H9 (cell line): ENCODE data around the gene GPR62. TPM values are rescaled to one million over a fixed set of nuclear protein-coding genes. Genes with fewer than 3 reads are reported as not detected.
A peak's percentile ranks its signal among the peaks of the same experiment; 100 is the strongest.

Source experiments
- DNase-seq: peaks from one replicate; pipeline ENCODE4 v3.0.0-alpha.2; 2017
- H2AFZ ChIP-seq: one replicate; pipeline ENCODE4 v1.6.1; 2013; ENCODE audit warnings: mild to moderate bottlenecking, low read length, control low read depth, moderate library complexity
- H2AK5ac ChIP-seq: 2 replicates; pipeline ENCODE4 v1.6.1; 2013; ENCODE audit warnings: low read length, control low read depth, mixed read lengths; ENCODE audit not compliant: insufficient read length
- H2BK120ac ChIP-seq: one replicate; pipeline ENCODE4 v1.6.1; 2013; ENCODE audit warnings: low read depth, mild to moderate bottlenecking, low read length, control low read depth, inconsistent platforms; ENCODE audit not compliant: poor library complexity, severe bottlenecking
- H2BK12ac ChIP-seq: 2 replicates; pipeline ENCODE4 v1.6.1; 2013; ENCODE audit warnings: low read length, control low read depth, mixed read lengths, low read depth; ENCODE audit not compliant: insufficient read length
- H2BK15ac ChIP-seq: 2 replicates; pipeline ENCODE4 v1.6.1; 2013; ENCODE audit warnings: low read depth, low read length, control low read depth
- H2BK20ac ChIP-seq: one replicate; pipeline ENCODE4 v1.6.1; 2013; ENCODE audit warnings: low read depth, mild to moderate bottlenecking, low read length, control low read depth, inconsistent platforms; ENCODE audit not compliant: poor library complexity, severe bottlenecking
- H2BK5ac ChIP-seq: 2 replicates; pipeline ENCODE4 v1.6.1; 2013; ENCODE audit warnings: low read length, control low read depth, mixed read lengths; ENCODE audit not compliant: insufficient read length
- H3K14ac ChIP-seq: 2 replicates; pipeline ENCODE4 v1.6.1; 2013; ENCODE audit warnings: low read length, control low read depth; ENCODE audit not compliant: insufficient read depth
- H3K18ac ChIP-seq: 2 replicates; pipeline ENCODE4 v1.6.1; 2013; ENCODE audit warnings: low read depth, mild to moderate bottlenecking, mixed read lengths, low read length, control low read depth; ENCODE audit not compliant: insufficient read length
- H3K23ac ChIP-seq: 2 replicates; pipeline ENCODE4 v1.6.1; 2013; ENCODE audit warnings: low read length, control low read depth, mixed read lengths, low read depth; ENCODE audit not compliant: insufficient read length
- H3K23me2 ChIP-seq: 2 replicates; pipeline ENCODE4 v1.6.1; 2013; ENCODE audit warnings: low read depth, mild to moderate bottlenecking, mixed read lengths, low read length, control low read depth; ENCODE audit not compliant: insufficient read length, poor library complexity, severe bottlenecking
- H3K27ac ChIP-seq: 2 replicates; pipeline ENCODE4 v1.5.1; 2013; ENCODE audit warnings: low read length, control low read depth, mixed read lengths, low read depth; ENCODE audit not compliant: insufficient read length
- H3K27me3 ChIP-seq: 2 replicates; pipeline ENCODE4 v1.6.1; 2013; ENCODE audit warnings: low read length, control low read depth, inconsistent platforms; ENCODE audit not compliant: insufficient read depth
- H3K4ac ChIP-seq: 2 replicates; pipeline ENCODE4 v1.6.1; 2013; ENCODE audit warnings: low read depth, mild to moderate bottlenecking, control low read depth, inconsistent platforms, low read length, moderate library complexity
- H3K4me1 ChIP-seq: 2 replicates; pipeline ENCODE4 v1.6.1; 2013; ENCODE audit warnings: low read length, control low read depth, inconsistent platforms; ENCODE audit not compliant: insufficient read depth
- H3K4me2 ChIP-seq: 2 replicates; pipeline ENCODE4 v1.6.1; 2013; ENCODE audit warnings: low read length, control low read depth, mixed read lengths; ENCODE audit not compliant: insufficient read length, insufficient read depth
- H3K56ac ChIP-seq: 2 replicates; pipeline ENCODE4 v1.6.1; 2013; ENCODE audit warnings: low read depth, mild to moderate bottlenecking, mixed read lengths, low read length, control low read depth; ENCODE audit not compliant: insufficient read length
- H3K79me1 ChIP-seq: 2 replicates; pipeline ENCODE4 v1.6.1; 2013; ENCODE audit warnings: low read depth, mild to moderate bottlenecking, moderate library complexity, low read length, control low read depth, inconsistent platforms; ENCODE audit not compliant: insufficient read depth, poor library complexity, severe bottlenecking
- H3K79me2 ChIP-seq: 2 replicates; pipeline ENCODE4 v1.6.1; 2013; ENCODE audit warnings: low read length, control low read depth, inconsistent platforms; ENCODE audit not compliant: insufficient read depth
- H3K9ac ChIP-seq: 2 replicates; pipeline ENCODE4 v1.6.1; 2013; ENCODE audit warnings: low read length, control low read depth, mixed read lengths; ENCODE audit not compliant: insufficient read length; ENCODE audit errors: extremely low read depth
- H3K9me3 ChIP-seq: one replicate; pipeline ENCODE4 v1.6.1; 2013; ENCODE audit warnings: low read depth, low read length, inconsistent platforms; ENCODE audit not compliant: control insufficient read depth
- H3T11ph ChIP-seq: one replicate; pipeline ENCODE4 v1.6.1; 2013; ENCODE audit warnings: mild to moderate bottlenecking, low read length, control low read depth, inconsistent platforms
- H4K20me1 ChIP-seq: one replicate; pipeline ENCODE4 v1.6.1; 2013; ENCODE audit not compliant: control insufficient read depth, insufficient read length, insufficient read depth
- H4K5ac ChIP-seq: 2 replicates; pipeline ENCODE4 v1.6.1; 2013; ENCODE audit warnings: low read depth, mild to moderate bottlenecking, mixed read lengths, low read length, control low read depth; ENCODE audit not compliant: insufficient read length
- H4K8ac ChIP-seq: replicated peaks from 2 replicates; pipeline ENCODE4 v1.6.1; 2013; ENCODE audit warnings: low read length, control low read depth, mixed read lengths, low read depth; ENCODE audit not compliant: insufficient read length
- H4K91ac ChIP-seq: 2 replicates; pipeline ENCODE4 v1.6.1; 2013; ENCODE audit warnings: low read depth, mild to moderate bottlenecking, moderate library complexity, mixed read lengths, low read length, control low read depth; ENCODE audit not compliant: insufficient read length
- H3K27ac Mint-ChIP-seq, 3 experiments: 2 replicates in 2 of 3; 3 replicates in 1 of 3; pipeline ENCODE4 v1.8.0; 2020 to 2021; ENCODE audit warnings: mixed read lengths in 3 of 3, mild to moderate bottlenecking in 1 of 3, moderate library complexity in 1 of 3
- H3K27me3 Mint-ChIP-seq: 2 replicates; pipeline ENCODE4 v1.8.0; 2021; ENCODE audit warnings: low read depth, mild to moderate bottlenecking, moderate library complexity, mixed read lengths
- H3K36me3 Mint-ChIP-seq, 3 experiments: 2 replicates in 2 of 3; 3 replicates in 1 of 3; pipeline ENCODE4 v1.8.0; 2020 to 2021; ENCODE audit warnings: low read depth in 3 of 3, mixed read lengths in 3 of 3; ENCODE audit not compliant: insufficient read depth in 1 of 3
- H3K4me1 Mint-ChIP-seq, 2 experiments: 2 replicates each; pipeline ENCODE4 v1.8.0; 2020; ENCODE audit warnings: mixed read lengths in 2 of 2
- H3K4me3 Mint-ChIP-seq, 2 experiments: 2 replicates in 1 of 2; 3 replicates in 1 of 2; pipeline ENCODE4 v1.8.0; 2020 to 2021; ENCODE audit warnings: mild to moderate bottlenecking in 2 of 2, mixed read lengths in 2 of 2, moderate library complexity in 1 of 2
- H3K9me3 Mint-ChIP-seq, 2 experiments: 2 replicates in 1 of 2; 3 replicates in 1 of 2; pipeline ENCODE4 v1.8.0; 2020; ENCODE audit warnings: mild to moderate bottlenecking in 2 of 2, mixed read lengths in 2 of 2, moderate library complexity in 1 of 2
- WGBS: extraction: QIAGEN DNeasy Blood & Tissue Kit; methylation state at CpG from one replicate; pipeline ENCODE4 v1.1.7; 2013; ENCODE audit warnings: missing lambda C conversion rate, low lambda C conversion rate, mixed read lengths; ENCODE audit not compliant: insufficient read length; ENCODE audit errors: extremely low coverage; 5-methylcytosine and 5-hydroxymethylcytosine counted together
- total RNA-seq: library from RNA; stranded (reverse); gene quantifications from 2 replicates; pipeline ENCODE4 v1.2.1, GENCODE V29; 2021
- TF ChIP-seq, protein P1 (sequence below): fragments of 200-600 bp; sonication (generic); conservative IDR thresholded peaks from 3 replicates; pipeline ENCODE4 v1.8.0; 2021; ENCODE audit warnings: antibody characterized with exemption, mild to moderate bottlenecking

GPR62 gene
- total RNA-seq, 1 experiment from 2014 or later, result 0.13 TPM

- Histone ChIP-seq H3K23ac (no peak overlapping the region), H3K79me1 (peaks cover 14% of the 10 kb centered on the region), H3K14ac (no peak overlapping the region), H3K4me2 (peak overlapping the region; percentile 87), H2BK20ac (no peak overlapping the region), H3K27ac (no peak overlapping the region), H3K4me1 (0 out of 2 replicates have a peak, but pooled peaks cover 2% of the 10 kb centered on the region), H3K9ac (peak overlapping the region; percentile 65), H2BK120ac (no peak overlapping the region), H2AFZ (no peak overlapping the region), H3K23me2 (peaks cover 16% of the 10 kb centered on the region), H2BK15ac (no peak overlapping the region), H4K5ac (no peak overlapping the region), H2AK5ac (no peak overlapping the region), H3K56ac (no peak overlapping the region), H2BK5ac (no peak overlapping the region), H3K4ac (no peak overlapping the region), H4K20me1 (no peaks in the 10 kb centered on the region), H3T11ph (no peak overlapping the region), H3K27me3 (no peaks in the 10 kb centered on the region), H4K91ac (no peak overlapping the region), H4K8ac (no peak overlapping the region), H3K9me3 (no peaks in the 10 kb centered on the region), H3K18ac (no peak overlapping the region), H2BK12ac (no peak overlapping the region), H3K79me2 (peaks cover 10% of the 10 kb centered on the region)
- H3K4me3 Mint-ChIP-seq, result peak overlapping the region; percentile 87 to 93
- no peak for DNase-seq
- peaks cover 32% of the 10 kb centered on the region for H3K27me3 Mint-ChIP-seq
- WGBS, result 100% methylated on average over 1 of the region's 13 CpGs
- TF ChIP-seq, protein P1, sequence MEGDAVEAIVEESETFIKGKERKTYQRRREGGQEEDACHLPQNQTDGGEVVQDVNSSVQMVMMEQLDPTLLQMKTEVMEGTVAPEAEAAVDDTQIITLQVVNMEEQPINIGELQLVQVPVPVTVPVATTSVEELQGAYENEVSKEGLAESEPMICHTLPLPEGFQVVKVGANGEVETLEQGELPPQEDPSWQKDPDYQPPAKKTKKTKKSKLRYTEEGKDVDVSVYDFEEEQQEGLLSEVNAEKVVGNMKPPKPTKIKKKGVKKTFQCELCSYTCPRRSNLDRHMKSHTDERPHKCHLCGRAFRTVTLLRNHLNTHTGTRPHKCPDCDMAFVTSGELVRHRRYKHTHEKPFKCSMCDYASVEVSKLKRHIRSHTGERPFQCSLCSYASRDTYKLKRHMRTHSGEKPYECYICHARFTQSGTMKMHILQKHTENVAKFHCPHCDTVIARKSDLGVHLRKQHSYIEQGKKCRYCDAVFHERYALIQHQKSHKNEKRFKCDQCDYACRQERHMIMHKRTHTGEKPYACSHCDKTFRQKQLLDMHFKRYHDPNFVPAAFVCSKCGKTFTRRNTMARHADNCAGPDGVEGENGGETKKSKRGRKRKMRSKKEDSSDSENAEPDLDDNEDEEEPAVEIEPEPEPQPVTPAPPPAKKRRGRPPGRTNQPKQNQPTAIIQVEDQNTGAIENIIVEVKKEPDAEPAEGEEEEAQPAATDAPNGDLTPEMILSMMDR, result no peak
- H3K9me3 Mint-ChIP-seq, result no peaks in the 10 kb centered on the region; a peak in 1 of 5 replicates
- peak overlapping the region; percentile 17 to 71 (median 19); a peak in 3 of 7 replicates for H3K27ac Mint-ChIP-seq
- peaks cover 31 to 46% (median 44%) of the 10 kb centered on the region in 3 experiments; a peak in 6 of 7 replicates for H3K36me3 Mint-ChIP-seq
- H3K4me1 Mint-ChIP-seq, result peaks cover 17 to 18% of the 10 kb centered on the region in 2 experiments
These were observed 14.3 kb upstream of the GPR62 start for GRCh38 chr3:51940648-51941462.
